Activated CD4-positive, alpha-beta memory T cell treated with anti-CD3 and anti-CD28 coated beads for 36 hours (primary cell): ENCODE results near the gene GPRIN2. TPM values are rescaled to one million over a fixed set of nuclear protein-coding genes. Genes with fewer than 3 reads are reported as not detected.

ENCODE experiments used
- CTCF ChIA-PET: fragments of 350-600 bp; sonication (Branson Sonifier 250); formaldehyde crosslinking; loops from one replicate; lab custom pipeline; 2021; ENCODE audit warnings: antibody characterized with exemption, inconsistent platforms; lab: Charles Lee
- POLR2A ChIA-PET: fragments of 350-600 bp; sonication (Branson Sonifier 250); formaldehyde crosslinking; loops from one replicate; lab custom pipeline; 2021; ENCODE audit warnings: antibody characterized with exemption; lab: Charles Lee
- DNase-seq: peaks from one replicate; pipeline ENCODE4 v3.0.0-alpha.2; 2020
- H3K27ac Mint-ChIP-seq: one replicate; pipeline ENCODE4 v1.8.0; 2021; ENCODE audit warnings: mixed read lengths
- H3K27me3 Mint-ChIP-seq: one replicate; pipeline ENCODE4 v1.8.0; 2021; ENCODE audit warnings: mixed read lengths
- H3K36me3 Mint-ChIP-seq: one replicate; pipeline ENCODE4 v1.8.0; 2021; ENCODE audit warnings: mixed read lengths
- H3K4me1 Mint-ChIP-seq: one replicate; pipeline ENCODE4 v1.8.0; 2021; ENCODE audit warnings: low read depth, mixed read lengths
- H3K4me3 Mint-ChIP-seq: one replicate; pipeline ENCODE4 v1.8.0; 2021; ENCODE audit warnings: mild to moderate bottlenecking, mixed read lengths
- H3K9me3 Mint-ChIP-seq: one replicate; pipeline ENCODE4 v1.8.0; 2021; ENCODE audit warnings: mixed read lengths
- intact Hi-C: fragments of 100-400 bp; cut with micrococcal nuclease; formaldehyde crosslinking; loops from one replicate; pipeline ENCODE4 v1.15.1; 2023
- total RNA-seq, 2 experiments: library from RNA; stranded (reverse); gene quantifications; one replicate each; pipeline ENCODE4 v1.2.3, GENCODE V29; 2021

Gene GPRIN2
- total RNA-seq, 2 experiments from 2014 or later = not detected

DNA sequence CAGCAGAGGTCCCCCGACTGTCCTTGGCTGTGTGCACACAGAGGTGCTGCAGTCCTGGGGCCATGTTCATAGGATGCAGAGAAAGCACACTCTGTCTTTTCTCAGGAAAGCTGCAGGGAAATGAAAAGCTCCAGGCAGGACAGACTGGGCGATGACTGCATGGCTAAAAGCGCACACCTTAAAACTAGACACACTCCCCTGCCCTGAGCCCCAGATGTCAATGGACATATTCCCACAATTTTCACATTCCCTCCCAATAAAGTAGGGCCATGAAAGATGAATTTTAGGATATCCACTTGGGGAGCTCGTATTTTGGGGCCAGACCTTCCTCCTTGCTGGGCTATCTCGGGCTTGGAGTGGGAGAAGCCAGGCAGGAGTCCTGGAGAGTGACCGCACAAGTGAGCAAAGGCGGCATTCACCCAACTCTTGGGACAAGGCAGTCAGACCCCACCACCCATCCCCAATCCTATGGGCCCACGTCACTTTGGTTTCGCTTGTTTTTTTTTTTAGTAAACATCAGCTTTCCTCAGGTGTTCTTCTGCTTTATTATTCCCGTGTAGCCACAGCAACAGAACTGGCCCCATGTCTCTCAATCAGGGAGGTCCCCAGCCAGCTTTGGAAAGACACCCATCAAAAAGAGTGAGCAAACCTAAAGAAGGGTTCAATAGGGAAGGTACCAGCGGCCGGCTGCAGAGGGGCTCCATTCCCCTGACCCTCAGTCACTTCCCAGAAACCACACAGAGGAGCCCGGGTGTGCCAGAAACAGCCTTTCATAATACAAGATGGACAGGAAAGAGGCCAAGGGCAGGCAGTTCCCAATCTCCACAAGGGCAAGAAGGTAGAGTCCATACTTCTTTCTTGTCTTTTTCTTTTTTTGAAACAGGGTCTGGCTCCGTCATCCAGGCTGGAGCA, 12.7 kb downstream of the GPRIN2 start:
- peak; percentile 8 for DNase-seq
- ChIA-PET POLR2A (no interaction called here), CTCF (no interaction called here)
- Mint-ChIP-seq H3K4me3 (no peak overlapping the region), H3K27me3 (peaks cover 30% of the 10 kb centered on the region), H3K9me3 (no peaks in the 10 kb centered on the region), H3K4me1 (no peaks in the 10 kb centered on the region), H3K27ac (no peak overlapping the region), H3K36me3 (no peaks in the 10 kb centered on the region)
- intact Hi-C loops = no loop called here

- no peaks in the 10 kb centered on the region for H3K36me3 Mint-ChIP-seq
- intact Hi-C loops = no loop called here
- no peak overlapping the region for H3K4me3 Mint-ChIP-seq
- DNase-seq = peak; percentile 8
- POLR2A ChIA-PET = no interaction called here
- no peaks in the 10 kb centered on the region for H3K9me3 Mint-ChIP-seq
- H3K27me3 Mint-ChIP-seq = peaks cover 34% of the 10 kb centered on the region
- no peaks in the 10 kb centered on the region for H3K4me1 Mint-ChIP-seq
- no peak overlapping the region for H3K27ac Mint-ChIP-seq
- CTCF ChIA-PET = no interaction called here
Measured at GRCh38 chr10:46542567-46543465, 13.6 kb downstream of the GPRIN2 start.

DNA sequence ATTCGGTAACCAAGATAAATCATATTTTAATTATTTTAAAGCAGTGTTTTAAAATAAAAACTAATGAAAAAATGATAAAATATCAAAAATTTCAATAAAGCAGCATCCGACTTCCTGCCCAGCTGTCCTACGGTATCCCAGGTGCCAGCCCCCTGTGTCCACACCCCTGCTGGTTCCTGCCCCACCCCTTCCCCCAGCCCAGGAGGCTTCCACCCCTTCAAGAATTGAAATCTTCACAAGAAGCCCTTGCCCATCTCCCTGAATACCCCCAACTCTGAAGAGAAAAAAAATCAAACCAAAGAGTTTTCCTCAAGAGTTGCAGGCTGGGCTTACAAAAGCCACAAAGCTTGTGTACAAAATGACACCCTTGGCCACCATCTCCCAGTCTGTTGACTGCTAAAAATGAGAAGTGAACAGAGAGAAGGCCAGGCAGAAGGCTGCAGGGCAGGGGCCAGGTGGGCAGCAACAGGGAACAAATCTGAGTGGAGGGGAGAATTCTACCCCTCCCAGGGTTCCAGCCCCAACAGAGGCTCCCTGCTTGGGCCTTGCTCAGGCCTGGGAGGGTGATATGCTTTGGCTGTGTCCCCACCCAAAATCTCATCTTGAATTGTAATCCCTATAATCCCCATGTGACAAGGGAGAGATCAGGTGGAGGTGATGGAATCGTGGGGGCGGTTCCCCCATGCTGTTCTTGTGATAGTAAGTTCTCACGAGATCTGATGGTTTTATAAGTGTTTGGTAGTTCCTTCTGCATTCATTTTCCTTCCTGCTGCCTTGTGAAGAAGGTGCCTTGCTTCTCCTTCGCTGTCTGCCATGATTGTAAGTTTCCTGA, 14.5 kb downstream of the GPRIN2 start:
- peak; percentile 8 for DNase-seq
- POLR2A ChIA-PET = no interaction called here
- CTCF ChIA-PET = no interaction called here
- H3K9me3 Mint-ChIP-seq = no peaks in the 10 kb centered on the region
- no peak overlapping the region for H3K4me3 Mint-ChIP-seq
- no peaks in the 10 kb centered on the region for H3K36me3 Mint-ChIP-seq
- H3K27me3 Mint-ChIP-seq = peaks cover 37% of the 10 kb centered on the region
- H3K27ac Mint-ChIP-seq = no peak overlapping the region
- intact Hi-C loops = no loop called here
- H3K4me1 Mint-ChIP-seq = no peaks in the 10 kb centered on the region

- Mint-ChIP-seq H3K27ac (no peak overlapping the region), H3K4me3 (no peak overlapping the region), H3K27me3 (peaks cover 41% of the 10 kb centered on the region), H3K36me3 (no peaks in the 10 kb centered on the region), H3K9me3 (no peaks in the 10 kb centered on the region), H3K4me1 (no peaks in the 10 kb centered on the region)
- CTCF ChIA-PET = interaction anchor here (0.6 kb wide), 1 partner anchor 19 kb away, joined by 4 read pairs; no protein-coding TSS in a partner anchor
- DNase-seq = peak; percentile 13
- POLR2A ChIA-PET = no interaction called here
- intact Hi-C loops = no loop called here
Measured at GRCh38 chr10:46541017-46541661, 15.3 kb downstream of the GPRIN2 start.

DNA sequence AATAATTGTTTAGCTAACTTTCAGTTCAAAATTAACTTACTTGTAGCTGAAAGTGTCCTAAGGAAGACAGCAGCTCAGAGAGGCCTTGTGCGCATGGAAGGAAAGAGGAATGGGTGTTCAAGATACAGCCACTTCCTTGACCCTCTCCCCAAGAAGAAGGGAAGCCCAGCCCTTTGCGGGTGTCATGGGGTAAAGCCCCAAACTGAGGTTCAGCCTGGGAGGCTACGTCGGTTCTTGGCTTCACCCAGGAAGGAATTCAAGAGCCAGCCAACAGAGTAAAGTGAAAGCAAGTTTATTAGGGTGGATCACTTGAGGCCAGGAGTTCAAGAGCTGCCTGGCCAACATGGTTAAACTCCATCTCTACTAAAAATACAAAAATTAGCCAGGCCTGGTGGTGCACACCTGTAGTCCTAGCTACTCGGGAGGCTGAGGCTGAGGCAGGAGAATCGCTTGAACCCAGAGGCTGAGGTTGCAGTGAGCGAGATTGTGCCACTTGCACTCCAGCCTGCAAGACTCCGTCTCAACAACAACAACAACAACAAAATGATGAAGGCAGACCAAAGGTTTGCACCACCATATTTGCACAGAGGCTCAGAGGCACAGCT, 15.9 kb downstream of the GPRIN2 start:
- no peaks in the 10 kb centered on the region for H3K36me3 Mint-ChIP-seq
- H3K9me3 Mint-ChIP-seq = no peaks in the 10 kb centered on the region
- no peaks in the 10 kb centered on the region for H3K4me1 Mint-ChIP-seq
- intact Hi-C loops = no loop called here
- no peak overlapping the region for H3K27ac Mint-ChIP-seq
- ChIA-PET CTCF (interaction anchor here (0.6 to 1.0 kb wide), 2 partner anchors 10 to 20 kb away, joined by 3 to 4 read pairs; no protein-coding TSS in a partner anchor), POLR2A (no interaction called here)
- peaks cover 41% of the 10 kb centered on the region for H3K27me3 Mint-ChIP-seq
- peak; percentile 4 for DNase-seq
- H3K4me3 Mint-ChIP-seq = no peak overlapping the region

- Mint-ChIP-seq H3K27me3 (peaks cover 40% of the 10 kb centered on the region), H3K9me3 (no peaks in the 10 kb centered on the region), H3K4me3 (no peak overlapping the region), H3K36me3 (no peaks in the 10 kb centered on the region), H3K4me1 (no peaks in the 10 kb centered on the region), H3K27ac (no peak overlapping the region)
- POLR2A ChIA-PET = no interaction called here
- peak; percentile 5 for DNase-seq
- CTCF ChIA-PET = interaction anchor here (1.0 kb wide), 1 partner anchor 10 kb away, joined by 3 read pairs; no protein-coding TSS in a partner anchor
- intact Hi-C loops = no loop called here
Measured at GRCh38 chr10:46539596-46540411, 16.7 kb downstream of the GPRIN2 start.

- H3K27ac Mint-ChIP-seq = no peak overlapping the region
- CTCF ChIA-PET = no interaction called here
Measured at GRCh38 chr10:46538717-46539426, 17.6 kb downstream of the GPRIN2 start.

GRCh38 chr10:46538155-46538554, 18.3 kb downstream of the GPRIN2 start:
- no peaks in the 10 kb centered on the region for H3K9me3 Mint-ChIP-seq
- intact Hi-C loops = no loop called here
- H3K4me1 Mint-ChIP-seq = no peaks in the 10 kb centered on the region
- peak; percentile 1 for DNase-seq
- H3K27ac Mint-ChIP-seq = no peak overlapping the region
- CTCF ChIA-PET = no interaction called here
- H3K36me3 Mint-ChIP-seq = no peaks in the 10 kb centered on the region
- POLR2A ChIA-PET = no interaction called here
- H3K27me3 Mint-ChIP-seq = peaks cover 38% of the 10 kb centered on the region
- H3K4me3 Mint-ChIP-seq = no peak overlapping the region

More at GRCh38 chr10:46538717-46539426, 17.6 kb downstream of the GPRIN2 start:
- Mint-ChIP-seq H3K4me1 (no peaks in the 10 kb centered on the region), H3K4me3 (no peak overlapping the region), H3K27me3 (peaks cover 40% of the 10 kb centered on the region), H3K9me3 (no peaks in the 10 kb centered on the region), H3K36me3 (no peaks in the 10 kb centered on the region)
- no peak for DNase-seq
- POLR2A ChIA-PET = no interaction called here
- intact Hi-C loops = no loop called here

DNA sequence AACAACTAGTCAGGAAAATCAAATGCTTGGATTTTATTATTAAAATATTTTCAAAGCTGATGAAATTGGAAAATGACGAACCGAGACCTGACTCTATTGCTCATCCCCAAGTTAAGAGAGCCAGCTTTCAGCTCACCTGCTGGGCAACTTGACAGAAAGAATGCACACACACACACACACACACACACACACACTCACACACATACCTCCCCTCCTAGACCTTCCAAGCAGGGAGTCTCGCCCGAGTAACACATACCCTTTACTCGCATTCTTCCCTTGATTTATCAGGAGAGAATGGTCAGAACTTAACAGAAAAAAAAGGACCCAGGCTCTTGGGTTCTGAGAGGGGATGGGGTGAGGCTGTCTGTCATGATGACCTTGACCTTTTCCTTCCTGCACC, 19.1 kb downstream of the GPRIN2 start:
- H3K36me3 Mint-ChIP-seq = no peaks in the 10 kb centered on the region
- DNase-seq = no peak
- ChIA-PET CTCF (no interaction called here), POLR2A (no interaction called here)
- intact Hi-C loops = no loop called here
- no peak overlapping the region for H3K4me3 Mint-ChIP-seq
- H3K27ac Mint-ChIP-seq = no peak overlapping the region
- no peaks in the 10 kb centered on the region for H3K4me1 Mint-ChIP-seq
- no peaks in the 10 kb centered on the region for H3K9me3 Mint-ChIP-seq
- peaks cover 31% of the 10 kb centered on the region for H3K27me3 Mint-ChIP-seq

DNA sequence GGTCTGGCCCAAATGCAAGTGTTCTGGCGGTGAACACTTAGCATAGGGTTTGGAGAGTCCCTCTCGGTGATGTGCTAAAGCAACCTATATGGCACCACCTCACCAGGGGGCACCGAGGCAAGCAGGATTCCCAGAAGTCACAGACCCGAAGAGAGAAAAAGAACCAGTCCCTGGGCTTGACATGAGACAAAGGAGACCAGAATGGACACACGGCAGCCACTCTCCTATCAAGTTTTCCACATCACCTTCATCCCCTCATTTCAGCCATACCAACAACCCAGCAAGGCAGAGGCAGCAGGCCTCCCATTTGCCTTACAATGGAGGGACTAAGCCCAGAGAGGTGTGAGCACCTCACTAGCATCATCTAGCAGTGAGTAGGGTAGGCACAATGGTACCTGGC, 19.7 kb downstream of the GPRIN2 start:
- Mint-ChIP-seq H3K27ac (no peak overlapping the region), H3K4me1 (no peaks in the 10 kb centered on the region), H3K4me3 (no peak overlapping the region), H3K36me3 (no peaks in the 10 kb centered on the region), H3K9me3 (no peaks in the 10 kb centered on the region), H3K27me3 (peaks cover 28% of the 10 kb centered on the region)
- ChIA-PET CTCF (no interaction called here), POLR2A (no interaction called here)
- intact Hi-C loops = no loop called here
- no peak for DNase-seq
